Uterus (tissue), 4 donors: ENCODE results near the gene ESRRA. TPM values are rescaled to one million over a fixed set of nuclear protein-coding genes. Genes with fewer than 3 reads are reported as not detected.

ENCODE experiments used
- DNase-seq, 2 donors: peaks; one replicate each; pipeline ENCODE4 v3.0.0-alpha.2; 2019 to 2020
- H3K27ac ChIP-seq, 2 donors: fragments of 200-600 bp; sonication (generic); 1 replicate in 1 of 2; 2 replicates in 1 of 2; pipeline ENCODE4 v1.5.1; 2016 to 2018
- H3K27me3 ChIP-seq, 2 donors: fragments of 200-600 bp; sonication (generic); one replicate each; pipeline ENCODE4 v1.5.1; 2018 to 2019; ENCODE audit warnings: control low read depth in 1 of 2
- H3K36me3 ChIP-seq, 2 donors: fragments of 200-600 bp; sonication (generic); one replicate each; pipeline ENCODE4 v1.5.1; 2019; ENCODE audit warnings: control low read depth in 1 of 2
- H3K4me1 ChIP-seq, 2 donors: fragments of 200-600 bp; sonication (generic); one replicate each; pipeline ENCODE4 v1.5.1; 2018 to 2019; ENCODE audit warnings: control low read depth in 1 of 2
- H3K4me3 ChIP-seq, 2 donors: fragments of 200-600 bp; sonication (generic); 1 replicate in 1 of 2; 2 replicates in 1 of 2; pipeline ENCODE4 v1.5.1; 2018 to 2019; ENCODE audit warnings: mild to moderate bottlenecking in 1 of 2
- H3K9me3 ChIP-seq, 2 donors: fragments of 200-600 bp; sonication (generic); one replicate each; pipeline ENCODE4 v1.5.1; 2019; ENCODE audit warnings: control low read depth in 1 of 2
- POLR2A ChIP-seq, 2 donors: fragments of 450-650 bp; IDR thresholded peaks; one replicate each; pipeline ENCODE4 v1.6.1; 2016; ENCODE audit warnings: antibody characterized with exemption in 2 of 2, mild to moderate bottlenecking in 1 of 2, moderate library complexity in 1 of 2
- intact Hi-C: fragments of 100-400 bp; cut with DNase I; formaldehyde crosslinking; loops from one replicate; pipeline ENCODE4 v1.15.1; 2023; ENCODE audit warnings: low total_unique reads
- total RNA-seq, 4 donors: library from RNA; depleted of rRNA in 3 of 4; stranded (reverse); fragments of >200 nt in 3 of 4; gene quantifications; one replicate each; pipeline versions ENCODE4 v1.1.0 to v1.2.4, GENCODE V29; 2014 to 2023
- TF ChIP-seq, protein P1 (sequence below), 4 experiments: fragments of 200-600 bp in 2 of 4; fragments of 450-650 bp in 2 of 4; sonication (generic) in 2 of 4; IDR thresholded peaks; one replicate each; pipeline ENCODE4 v1.5.1; 2016 to 2019; ENCODE audit warnings: antibody characterized with exemption in 4 of 4, mild to moderate bottlenecking in 2 of 4, moderate library complexity in 1 of 4
- donor health status: DM: yes; HTN: yes; CAD: no.

Gene ESRRA
- total RNA-seq, 4 donors from 2014 or later = 12.1 to 49.2 (median 17.5) TPM

GRCh38 chr11:64263947-64264317, 41.4 kb upstream of the ESRRA start:
- Histone ChIP-seq H3K9me3 (no peaks in the 10 kb centered on the region), H3K4me3 (no peak overlapping the region), H3K36me3 (no peaks in the 10 kb centered on the region), H3K27me3 (no peaks in the 10 kb centered on the region), H3K27ac (no peak overlapping the region), H3K4me1 (peaks cover 0 to 11% of the 10 kb centered on the region in 2 donors)
- no peak for DNase-seq
- intact Hi-C loops = no loop called here
- no peak for TF ChIP-seq POLR2A (IDR thresholded peaks at IDR 0.05)
- TF ChIP-seq, protein P1, sequence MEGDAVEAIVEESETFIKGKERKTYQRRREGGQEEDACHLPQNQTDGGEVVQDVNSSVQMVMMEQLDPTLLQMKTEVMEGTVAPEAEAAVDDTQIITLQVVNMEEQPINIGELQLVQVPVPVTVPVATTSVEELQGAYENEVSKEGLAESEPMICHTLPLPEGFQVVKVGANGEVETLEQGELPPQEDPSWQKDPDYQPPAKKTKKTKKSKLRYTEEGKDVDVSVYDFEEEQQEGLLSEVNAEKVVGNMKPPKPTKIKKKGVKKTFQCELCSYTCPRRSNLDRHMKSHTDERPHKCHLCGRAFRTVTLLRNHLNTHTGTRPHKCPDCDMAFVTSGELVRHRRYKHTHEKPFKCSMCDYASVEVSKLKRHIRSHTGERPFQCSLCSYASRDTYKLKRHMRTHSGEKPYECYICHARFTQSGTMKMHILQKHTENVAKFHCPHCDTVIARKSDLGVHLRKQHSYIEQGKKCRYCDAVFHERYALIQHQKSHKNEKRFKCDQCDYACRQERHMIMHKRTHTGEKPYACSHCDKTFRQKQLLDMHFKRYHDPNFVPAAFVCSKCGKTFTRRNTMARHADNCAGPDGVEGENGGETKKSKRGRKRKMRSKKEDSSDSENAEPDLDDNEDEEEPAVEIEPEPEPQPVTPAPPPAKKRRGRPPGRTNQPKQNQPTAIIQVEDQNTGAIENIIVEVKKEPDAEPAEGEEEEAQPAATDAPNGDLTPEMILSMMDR (IDR thresholded peaks at IDR 0.05) = no peak

- Histone ChIP-seq H3K4me1 (peaks cover 0 to 11% of the 10 kb centered on the region in 2 donors), H3K36me3 (no peaks in the 10 kb centered on the region), H3K9me3 (no peaks in the 10 kb centered on the region), H3K27me3 (no peaks in the 10 kb centered on the region), H3K27ac (no peak overlapping the region), H3K4me3 (no peak overlapping the region)
- DNase-seq = no peak
- TF ChIP-seq POLR2A (IDR thresholded peaks at IDR 0.05) = no peak
- TF ChIP-seq, protein P1 (IDR thresholded peaks at IDR 0.05) = no peak
- intact Hi-C loops = no loop called here
Observed at GRCh38 chr11:64264371-64264852, 40.9 kb upstream of the ESRRA start.

- no peak for DNase-seq
- H3K4me1 ChIP-seq = peaks cover 0 to 11% of the 10 kb centered on the region in 2 donors
- no peak overlapping the region for H3K4me3 ChIP-seq
- no peaks in the 10 kb centered on the region for H3K27me3 ChIP-seq
- no peak overlapping the region for H3K27ac ChIP-seq
- intact Hi-C loops = no loop called here
- no peaks in the 10 kb centered on the region for H3K36me3 ChIP-seq
- TF ChIP-seq POLR2A (IDR thresholded peaks at IDR 0.05) = no peak
- TF ChIP-seq, protein P1 (IDR thresholded peaks at IDR 0.05) = no peak
- H3K9me3 ChIP-seq = no peaks in the 10 kb centered on the region
Observed at GRCh38 chr11:64265176-64266160, 39.9 kb upstream of the ESRRA start.

DNA sequence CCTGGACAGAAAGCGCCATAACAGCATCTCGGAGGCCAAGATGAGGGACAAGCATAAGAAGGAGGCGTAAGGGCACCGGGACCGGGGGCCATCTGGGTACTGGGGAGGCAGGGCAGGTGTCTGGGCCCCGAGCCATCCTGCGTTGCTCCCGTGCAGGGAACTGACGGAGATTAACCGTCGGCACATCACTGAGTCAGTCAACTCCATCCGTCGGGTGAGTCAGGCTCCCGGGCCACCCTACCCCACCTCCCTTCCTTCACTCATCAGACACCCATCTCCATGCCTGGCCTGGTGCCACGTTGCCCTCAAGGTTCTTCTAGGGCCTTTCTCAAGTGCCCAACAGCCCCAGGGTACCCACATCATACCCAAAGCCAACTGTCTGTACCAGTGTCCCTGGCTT, 39.0 kb upstream of the ESRRA start:
- intact Hi-C loops = no loop called here

More for the DNA sequence above, 39.0 kb upstream of the ESRRA start:
- Histone ChIP-seq H3K36me3 (no peaks in the 10 kb centered on the region), H3K4me3 (no peak overlapping the region), H3K9me3 (no peaks in the 10 kb centered on the region), H3K27me3 (no peaks in the 10 kb centered on the region), H3K4me1 (peaks cover 0 to 11% of the 10 kb centered on the region in 2 donors), H3K27ac (no peak overlapping the region)
- TF ChIP-seq, protein P1 (IDR thresholded peaks at IDR 0.05) = no peak
- no peak for TF ChIP-seq POLR2A (IDR thresholded peaks at IDR 0.05)
- no peak for DNase-seq
